Measurements from ENCODE around the gene GCHFR. TPM values are rescaled to one million over a fixed set of nuclear protein-coding genes. Genes with fewer than 3 reads are reported as not detected.

The GCHFR gene
- total RNA-seq, 1 donor from 2014 or later = 5.0 TPM

GRCh38 chr15:40722934-40723333 lies 40.9 kb upstream of the GCHFR start:
- H3K36me3 Mint-ChIP-seq (ENCODE audit: unreplicated experiment) = no peaks in the 10 kb centered on the region
- no peaks in the 10 kb centered on the region for H3K9me3 Mint-ChIP-seq (ENCODE audit: unreplicated experiment)
- TF ChIP-seq, protein P1, sequence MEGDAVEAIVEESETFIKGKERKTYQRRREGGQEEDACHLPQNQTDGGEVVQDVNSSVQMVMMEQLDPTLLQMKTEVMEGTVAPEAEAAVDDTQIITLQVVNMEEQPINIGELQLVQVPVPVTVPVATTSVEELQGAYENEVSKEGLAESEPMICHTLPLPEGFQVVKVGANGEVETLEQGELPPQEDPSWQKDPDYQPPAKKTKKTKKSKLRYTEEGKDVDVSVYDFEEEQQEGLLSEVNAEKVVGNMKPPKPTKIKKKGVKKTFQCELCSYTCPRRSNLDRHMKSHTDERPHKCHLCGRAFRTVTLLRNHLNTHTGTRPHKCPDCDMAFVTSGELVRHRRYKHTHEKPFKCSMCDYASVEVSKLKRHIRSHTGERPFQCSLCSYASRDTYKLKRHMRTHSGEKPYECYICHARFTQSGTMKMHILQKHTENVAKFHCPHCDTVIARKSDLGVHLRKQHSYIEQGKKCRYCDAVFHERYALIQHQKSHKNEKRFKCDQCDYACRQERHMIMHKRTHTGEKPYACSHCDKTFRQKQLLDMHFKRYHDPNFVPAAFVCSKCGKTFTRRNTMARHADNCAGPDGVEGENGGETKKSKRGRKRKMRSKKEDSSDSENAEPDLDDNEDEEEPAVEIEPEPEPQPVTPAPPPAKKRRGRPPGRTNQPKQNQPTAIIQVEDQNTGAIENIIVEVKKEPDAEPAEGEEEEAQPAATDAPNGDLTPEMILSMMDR (IDR thresholded peaks at IDR 0.05; ENCODE audit: partially characterized antibody, unreplicated experiment) = no peak
- H3K27ac Mint-ChIP-seq (ENCODE audit: unreplicated experiment) = no peak overlapping the region
- no peak for DNase-seq
- no peaks in the 10 kb centered on the region for H3K4me1 Mint-ChIP-seq (ENCODE audit: low read depth, unreplicated experiment)
- H3K4me3 Mint-ChIP-seq (ENCODE audit: unreplicated experiment) = no peak overlapping the region
- H3K27me3 Mint-ChIP-seq (ENCODE audit: unreplicated experiment) = no peaks in the 10 kb centered on the region

DNA sequence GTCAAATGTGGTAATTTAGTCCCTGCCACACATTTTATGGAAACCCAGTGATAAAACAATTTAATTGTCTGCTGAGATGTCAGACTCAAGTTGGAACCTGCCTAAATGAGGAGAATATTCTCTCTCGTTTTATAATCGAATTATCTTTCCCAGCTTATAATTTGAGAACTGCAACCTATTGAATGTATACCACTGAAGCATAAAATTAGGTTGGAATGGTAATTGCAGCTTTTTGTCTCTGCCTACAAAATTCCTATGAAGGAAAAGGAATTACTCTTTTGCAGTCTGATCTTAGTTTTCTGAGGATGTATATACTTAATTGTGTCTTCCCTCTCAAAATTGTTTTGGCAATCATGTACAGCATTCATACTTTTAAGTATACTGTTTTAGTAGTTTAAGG lies 39.9 kb upstream of the GCHFR start:
- no peaks in the 10 kb centered on the region for H3K4me1 Mint-ChIP-seq (ENCODE audit: low read depth, unreplicated experiment)
- TF ChIP-seq, protein P1 (IDR thresholded peaks at IDR 0.05; ENCODE audit: partially characterized antibody, unreplicated experiment) = no peak
- H3K9me3 Mint-ChIP-seq (ENCODE audit: unreplicated experiment) = no peaks in the 10 kb centered on the region
- H3K27ac Mint-ChIP-seq (ENCODE audit: unreplicated experiment) = no peak overlapping the region
- H3K36me3 Mint-ChIP-seq (ENCODE audit: unreplicated experiment) = no peaks in the 10 kb centered on the region
- H3K4me3 Mint-ChIP-seq (ENCODE audit: unreplicated experiment) = no peak overlapping the region
- no peak for DNase-seq
- no peaks in the 10 kb centered on the region for H3K27me3 Mint-ChIP-seq (ENCODE audit: unreplicated experiment)

DNA sequence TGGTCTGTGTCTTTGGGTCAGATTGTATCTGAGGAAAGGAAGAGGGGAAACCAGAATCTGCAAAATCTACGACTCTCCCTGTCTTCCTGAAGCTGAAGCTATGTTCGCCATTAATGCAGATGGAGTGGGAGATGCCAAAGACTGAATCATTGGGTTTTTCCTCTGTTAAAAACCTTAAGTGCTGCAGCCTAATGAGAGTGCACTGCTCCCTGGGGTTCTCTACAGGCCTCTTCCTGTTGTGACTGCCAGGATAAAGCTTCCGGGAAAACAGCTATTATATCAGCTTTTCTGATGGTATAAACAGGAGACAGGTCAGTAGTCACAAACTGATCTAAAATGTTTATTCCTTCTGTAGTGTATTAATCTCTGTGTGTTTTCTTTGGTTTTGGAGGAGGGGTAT lies 32.8 kb upstream of the GCHFR start:
- Mint-ChIP-seq H3K4me3 (ENCODE audit: unreplicated experiment) (peak overlapping the region; percentile 44), H3K4me1 (ENCODE audit: low read depth, unreplicated experiment) (peaks cover 7% of the 10 kb centered on the region), H3K27me3 (ENCODE audit: unreplicated experiment) (no peaks in the 10 kb centered on the region), H3K36me3 (ENCODE audit: unreplicated experiment) (no peaks in the 10 kb centered on the region), H3K27ac (ENCODE audit: unreplicated experiment) (peak overlapping the region; percentile 80), H3K9me3 (ENCODE audit: unreplicated experiment) (no peaks in the 10 kb centered on the region)
- DNase-seq = no peak
- TF ChIP-seq, protein P1 (IDR thresholded peaks at IDR 0.05; ENCODE audit: partially characterized antibody, unreplicated experiment) = no peak

- no peaks in the 10 kb centered on the region for H3K27me3 Mint-ChIP-seq (ENCODE audit: unreplicated experiment)
- DNase-seq = no peak
- no peaks in the 10 kb centered on the region for H3K9me3 Mint-ChIP-seq (ENCODE audit: unreplicated experiment)
- H3K4me3 Mint-ChIP-seq (ENCODE audit: unreplicated experiment) = no peak overlapping the region
- H3K4me1 Mint-ChIP-seq (ENCODE audit: low read depth, unreplicated experiment) = no peaks in the 10 kb centered on the region
- TF ChIP-seq, protein P1 (IDR thresholded peaks at IDR 0.05; ENCODE audit: partially characterized antibody, unreplicated experiment) = no peak
- H3K36me3 Mint-ChIP-seq (ENCODE audit: unreplicated experiment) = peaks cover 5% of the 10 kb centered on the region
- H3K27ac Mint-ChIP-seq (ENCODE audit: unreplicated experiment) = no peak overlapping the region
Observed at GRCh38 chr15:40736575-40736974, 27.3 kb upstream of the GCHFR start.

DNA sequence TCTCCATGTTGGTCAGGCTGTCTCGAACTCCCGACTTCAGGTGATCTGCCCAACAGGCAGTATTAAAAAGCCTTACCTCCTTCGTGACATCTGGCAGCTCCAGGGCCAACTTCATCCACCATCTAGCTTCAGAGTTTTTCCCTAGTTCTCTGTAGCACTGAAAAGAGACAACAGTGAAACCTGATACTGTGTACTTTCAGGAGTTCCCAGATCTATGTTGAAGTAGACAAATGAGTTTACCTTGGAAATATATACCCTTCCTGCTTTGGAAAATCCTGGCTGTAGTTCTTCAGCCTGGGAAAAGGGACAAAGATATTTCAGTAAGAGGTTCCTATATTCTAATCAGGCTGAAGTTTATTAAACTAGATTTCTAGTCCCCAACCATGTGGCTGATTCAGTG lies 26.8 kb upstream of the GCHFR start:
- no peaks in the 10 kb centered on the region for H3K4me1 Mint-ChIP-seq (ENCODE audit: low read depth, unreplicated experiment)
- H3K27ac Mint-ChIP-seq (ENCODE audit: unreplicated experiment) = no peak overlapping the region
- H3K9me3 Mint-ChIP-seq (ENCODE audit: unreplicated experiment) = no peaks in the 10 kb centered on the region
- no peak for DNase-seq
- no peak overlapping the region for H3K4me3 Mint-ChIP-seq (ENCODE audit: unreplicated experiment)
- TF ChIP-seq, protein P1 (IDR thresholded peaks at IDR 0.05; ENCODE audit: partially characterized antibody, unreplicated experiment) = no peak
- no peaks in the 10 kb centered on the region for H3K27me3 Mint-ChIP-seq (ENCODE audit: unreplicated experiment)
- H3K36me3 Mint-ChIP-seq (ENCODE audit: unreplicated experiment) = peaks cover 5% of the 10 kb centered on the region

All from glutamatergic neuron (in vitro differentiated cells).